Mesendoderm (in vitro differentiated cells): Measurements from ENCODE around the gene LAMTOR3.
A peak's percentile ranks its signal among the peaks of the same experiment; 100 is the strongest.

Experiments
- DNase-seq: peaks from one replicate; pipeline ENCODE4 v3.0.0; 2013
- H2AK5ac ChIP-seq: 2 replicates; pipeline ENCODE4 v1.6.1; 2013; ENCODE audit warnings: low read length, inconsistent platforms
- H2BK120ac ChIP-seq: 2 replicates; pipeline ENCODE4 v1.6.1; 2013; ENCODE audit warnings: low read depth, mild to moderate bottlenecking, low read length, moderate library complexity, mixed read lengths
- H2BK15ac ChIP-seq: replicated peaks from 2 replicates; pipeline ENCODE4 v1.6.1; 2013; ENCODE audit warnings: low read depth, mild to moderate bottlenecking, moderate library complexity
- H2BK5ac ChIP-seq: 2 replicates; pipeline ENCODE4 v1.6.1; 2013; ENCODE audit warnings: low read length, inconsistent platforms
- H3K18ac ChIP-seq: 2 replicates; pipeline ENCODE4 v1.6.1; 2013; ENCODE audit warnings: mild to moderate bottlenecking, low read length, mixed read lengths
- H3K23ac ChIP-seq: one replicate; pipeline ENCODE4 v1.6.1; 2013; ENCODE audit warnings: low read length
- H3K27ac ChIP-seq: 2 replicates; pipeline ENCODE4 v1.5.1; 2013; ENCODE audit warnings: low read depth, mild to moderate bottlenecking, inconsistent platforms, low read length, moderate library complexity
- H3K27me3 ChIP-seq: 2 replicates; pipeline ENCODE4 v1.6.1; 2013; ENCODE audit warnings: low read length, control low read depth, mild to moderate bottlenecking, inconsistent platforms; ENCODE audit not compliant: insufficient read depth, poor library complexity
- H3K36me3 ChIP-seq: 2 replicates; pipeline ENCODE4 v1.6.1; 2013; ENCODE audit warnings: low read length, inconsistent platforms; ENCODE audit not compliant: control insufficient read depth, insufficient read depth
- H3K4ac ChIP-seq: one replicate; pipeline ENCODE4 v1.6.1; 2013; ENCODE audit warnings: low read depth, mild to moderate bottlenecking, low read length, moderate library complexity
- H3K4me1 ChIP-seq: 2 replicates; pipeline ENCODE4 v1.6.1; 2013; ENCODE audit warnings: low read depth, low read length, inconsistent platforms; ENCODE audit not compliant: control insufficient read depth
- H3K4me2 ChIP-seq: 2 replicates; pipeline ENCODE4 v1.6.1; 2013; ENCODE audit warnings: low read length
- H3K4me3 ChIP-seq: 2 replicates; pipeline ENCODE4 v1.5.1; 2013; ENCODE audit warnings: mild to moderate bottlenecking, low read length
- H3K56ac ChIP-seq: one replicate; pipeline ENCODE4 v1.6.1; 2013; ENCODE audit warnings: low read length
- H3K79me1 ChIP-seq: 2 replicates; pipeline ENCODE4 v1.6.1; 2013; ENCODE audit warnings: low read length, inconsistent platforms
- H3K79me2 ChIP-seq: 2 replicates; pipeline ENCODE4 v1.6.1; 2013; ENCODE audit warnings: mild to moderate bottlenecking, low read length; ENCODE audit not compliant: control insufficient read depth, insufficient read depth
- H3K9ac ChIP-seq: 2 replicates; pipeline ENCODE4 v1.6.1; 2013; ENCODE audit warnings: low read length, inconsistent platforms
- H4K5ac ChIP-seq: one replicate; pipeline ENCODE4 v1.6.1; 2013; ENCODE audit warnings: low read length
- H4K8ac ChIP-seq: one replicate; pipeline ENCODE4 v1.6.1; 2013; ENCODE audit warnings: low read depth, mild to moderate bottlenecking, control low read depth, low read length, moderate library complexity
- WGBS: extraction: QIAGEN DNeasy Blood & Tissue Kit; methylation state at CpG from one replicate; pipeline ENCODE4 v1.1.7; 2013; ENCODE audit warnings: low lambda C conversion rate, missing lambda C conversion rate; ENCODE audit not compliant: insufficient coverage; ENCODE audit errors: extremely low coverage; 5-methylcytosine and 5-hydroxymethylcytosine counted together

The LAMTOR3 gene

GRCh38 chr4:99891351-99891750 is 2.9 kb downstream of the LAMTOR3 start:
- Histone ChIP-seq H3K27me3 (no peaks in the 10 kb centered on the region), H3K79me2 (peaks cover 6% of the 10 kb centered on the region), H3K36me3 (no peaks in the 10 kb centered on the region), H3K27ac (no peak overlapping the region), H3K23ac (no peak overlapping the region), H4K5ac (no peak overlapping the region), H2BK120ac (no peak overlapping the region), H4K8ac (no peak overlapping the region), H2BK15ac (no peak overlapping the region), H3K56ac (no peak overlapping the region), H3K4me3 (no peak overlapping the region), H3K4me1 (peaks cover 2% of the 10 kb centered on the region), H3K9ac (no peak overlapping the region), H3K18ac (no peak overlapping the region), H2AK5ac (no peak overlapping the region), H2BK5ac (no peak overlapping the region), H3K4me2 (no peak overlapping the region), H3K79me1 (peaks cover 2% of the 10 kb centered on the region), H3K4ac (no peak overlapping the region)
- no CpG with 5 or more reads among the region's 2 CpGs for WGBS
- DNase-seq = no peak

GRCh38 chr4:99887837-99888236 is 6.4 kb downstream of the LAMTOR3 start:
- Histone ChIP-seq H4K5ac (no peak overlapping the region), H2AK5ac (no peak overlapping the region), H3K79me2 (no peaks in the 10 kb centered on the region), H3K56ac (no peak overlapping the region), H2BK5ac (no peak overlapping the region), H3K27me3 (no peaks in the 10 kb centered on the region), H3K4me3 (no peak overlapping the region), H2BK120ac (no peak overlapping the region), H3K4me1 (no peaks in the 10 kb centered on the region), H3K18ac (no peak overlapping the region), H3K79me1 (no peaks in the 10 kb centered on the region), H2BK15ac (no peak overlapping the region), H3K4ac (no peak overlapping the region), H3K36me3 (no peaks in the 10 kb centered on the region), H3K9ac (no peak overlapping the region), H3K4me2 (no peak overlapping the region), H3K27ac (no peak overlapping the region), H3K23ac (no peak overlapping the region), H4K8ac (no peak overlapping the region)
- no CpG with 5 or more reads among the region's 5 CpGs for WGBS
- DNase-seq = peak; percentile 22

GRCh38 chr4:99886146-99886545 is 8.1 kb downstream of the LAMTOR3 start:
- H2BK15ac ChIP-seq = no peak overlapping the region
- no peaks in the 10 kb centered on the region for H3K4me1 ChIP-seq
- H3K27me3 ChIP-seq = no peaks in the 10 kb centered on the region
- H3K36me3 ChIP-seq = no peaks in the 10 kb centered on the region
- H4K8ac ChIP-seq = no peak overlapping the region
- no peak overlapping the region for H3K18ac ChIP-seq
- H3K56ac ChIP-seq = no peak overlapping the region
- H3K4ac ChIP-seq = no peak overlapping the region
- H3K79me2 ChIP-seq = no peaks in the 10 kb centered on the region
- no peaks in the 10 kb centered on the region for H3K79me1 ChIP-seq
- no CpG with 5 or more reads among the region's 4 CpGs for WGBS
- no peak overlapping the region for H3K27ac ChIP-seq
- H3K4me3 ChIP-seq = no peak overlapping the region
- DNase-seq = no peak
- H2BK120ac ChIP-seq = no peak overlapping the region
- no peak overlapping the region for H3K23ac ChIP-seq
- no peak overlapping the region for H4K5ac ChIP-seq
- no peak overlapping the region for H3K4me2 ChIP-seq
- no peak overlapping the region for H2AK5ac ChIP-seq
- no peak overlapping the region for H3K9ac ChIP-seq
- no peak overlapping the region for H2BK5ac ChIP-seq

GRCh38 chr4:99885687-99886086 is 8.5 kb downstream of the LAMTOR3 start:
- no peaks in the 10 kb centered on the region for H3K27me3 ChIP-seq
- H3K4ac ChIP-seq = no peak overlapping the region
- H3K56ac ChIP-seq = no peak overlapping the region
- H3K4me2 ChIP-seq = no peak overlapping the region
- no peak overlapping the region for H3K23ac ChIP-seq
- DNase-seq = no peak
- H3K4me3 ChIP-seq = no peak overlapping the region
- no peak overlapping the region for H2BK15ac ChIP-seq
- no peak overlapping the region for H2BK120ac ChIP-seq
- no peak overlapping the region for H4K5ac ChIP-seq
- H3K4me1 ChIP-seq = no peaks in the 10 kb centered on the region
- H3K27ac ChIP-seq = no peak overlapping the region
- no peak overlapping the region for H4K8ac ChIP-seq
- H3K79me2 ChIP-seq = no peaks in the 10 kb centered on the region
- H3K36me3 ChIP-seq = no peaks in the 10 kb centered on the region
- no peak overlapping the region for H2BK5ac ChIP-seq
- no peak overlapping the region for H3K9ac ChIP-seq
- H3K79me1 ChIP-seq = no peaks in the 10 kb centered on the region
- H3K18ac ChIP-seq = no peak overlapping the region
- H2AK5ac ChIP-seq = no peak overlapping the region

DNA sequence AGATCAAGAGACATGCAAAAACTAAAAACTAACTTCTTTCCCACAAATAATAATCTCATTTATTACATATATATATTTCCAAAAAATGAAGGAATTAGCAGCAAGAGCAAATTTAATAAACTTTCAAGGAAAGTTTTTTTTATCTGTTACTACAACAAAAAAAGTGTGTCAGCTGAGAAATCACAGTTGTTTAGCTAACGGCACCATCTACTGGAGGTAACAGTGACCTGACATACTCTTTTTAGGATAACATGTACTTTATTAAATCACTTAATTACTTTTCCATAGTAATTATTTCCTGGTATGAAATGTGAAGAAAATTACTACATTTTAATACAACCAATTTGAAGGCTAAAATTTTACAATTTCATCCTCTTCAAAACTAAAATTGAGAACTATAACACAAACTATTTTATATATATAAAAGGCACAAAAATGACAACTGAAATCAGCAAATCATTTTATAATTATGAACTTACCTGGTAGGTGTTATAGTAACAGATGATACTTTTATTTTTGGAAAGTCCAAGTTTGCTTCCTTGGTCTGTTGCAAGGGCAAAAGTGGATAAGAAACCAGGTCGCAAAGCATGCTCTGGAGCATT is 9.1 kb downstream of the LAMTOR3 start:
- H2AK5ac ChIP-seq = no peak overlapping the region
- no peak overlapping the region for H3K9ac ChIP-seq
- no peak overlapping the region for H3K4me3 ChIP-seq
- no peaks in the 10 kb centered on the region for H3K27me3 ChIP-seq
- H3K23ac ChIP-seq = no peak overlapping the region
- H4K8ac ChIP-seq = no peak overlapping the region
- WGBS = no CpG with 5 or more reads among the region's 2 CpGs
- no peaks in the 10 kb centered on the region for H3K4me1 ChIP-seq
- H3K36me3 ChIP-seq = no peaks in the 10 kb centered on the region
- H3K18ac ChIP-seq = no peak overlapping the region
- DNase-seq = peak; percentile 55
- no peak overlapping the region for H3K27ac ChIP-seq
- no peak overlapping the region for H2BK5ac ChIP-seq
- no peak overlapping the region for H3K56ac ChIP-seq
- H3K4ac ChIP-seq = no peak overlapping the region
- H2BK15ac ChIP-seq = no peak overlapping the region
- H3K4me2 ChIP-seq = no peak overlapping the region
- H3K79me2 ChIP-seq = no peaks in the 10 kb centered on the region
- H3K79me1 ChIP-seq = no peaks in the 10 kb centered on the region
- H2BK120ac ChIP-seq = no peak overlapping the region
- H4K5ac ChIP-seq = no peak overlapping the region

DNA sequence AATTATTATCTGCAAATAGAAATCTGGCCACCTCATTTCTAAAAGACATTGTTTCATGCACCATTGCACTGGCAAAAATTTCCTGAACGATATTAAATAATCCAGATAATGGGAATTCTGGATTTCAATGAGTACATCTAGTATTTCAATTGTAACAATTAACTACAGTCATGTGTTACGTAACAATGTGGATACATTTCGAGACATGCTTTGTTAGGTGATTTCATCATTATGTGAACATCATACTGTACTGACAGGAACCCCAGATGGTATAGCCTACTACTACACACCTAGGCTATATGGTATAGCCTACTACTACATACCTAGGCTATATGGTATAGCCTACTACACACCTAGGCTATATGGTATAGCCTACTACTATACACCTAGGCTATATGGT is 14.8 kb downstream of the LAMTOR3 start:
- no peak for DNase-seq
- Histone ChIP-seq H3K27me3 (no peaks in the 10 kb centered on the region), H2BK120ac (no peak overlapping the region), H3K56ac (no peak overlapping the region), H3K4me3 (no peak overlapping the region), H3K79me2 (no peaks in the 10 kb centered on the region), H4K5ac (no peak overlapping the region), H3K4me1 (no peaks in the 10 kb centered on the region), H3K79me1 (no peaks in the 10 kb centered on the region), H2AK5ac (no peak overlapping the region), H3K23ac (no peak overlapping the region), H2BK5ac (no peak overlapping the region), H3K4ac (no peak overlapping the region), H4K8ac (no peak overlapping the region), H3K9ac (no peak overlapping the region), H3K4me2 (no peak overlapping the region), H3K27ac (no peak overlapping the region), H2BK15ac (no peak overlapping the region), H3K18ac (no peak overlapping the region), H3K36me3 (no peaks in the 10 kb centered on the region)
- no CpG with 5 or more reads among the region's 3 CpGs for WGBS
